Stomach (tissue), 9 donors: Measurements from ENCODE around the gene TGM4. TPM values are rescaled to one million over a fixed set of nuclear protein-coding genes. Genes with fewer than 3 reads are reported as not detected.

Source experiments
- DNase-seq, 2 donors: peaks; one replicate each; pipeline versions ENCODE4 v3.0.0 to v3.0.0-alpha.2; 2013 to 2019
- H3K27ac ChIP-seq, 5 donors: fragments of 200-600 bp in 4 of 5; sonication (generic) in 4 of 5; one replicate each; pipeline ENCODE4 v1.5.1; 2013 to 2019; ENCODE audit warnings: mild to moderate bottlenecking in 1 of 5, moderate library complexity in 1 of 5
- H3K27me3 ChIP-seq, 3 donors: fragments of 200-600 bp; sonication (generic); one replicate each; pipeline ENCODE4 v1.5.1; 2017 to 2019; ENCODE audit warnings: mixed run types in 1 of 3
- H3K36me3 ChIP-seq, 4 donors: fragments of 200-600 bp; sonication (generic); 1 replicate in 3 of 4; 2 replicates in 1 of 4; pipeline ENCODE4 v1.5.1; 2016 to 2019
- H3K4me1 ChIP-seq, 4 donors: fragments of 200-600 bp; sonication (generic); one replicate each; pipeline ENCODE4 v1.5.1; 2016 to 2019
- H3K4me3 ChIP-seq, 4 donors: fragments of 200-600 bp; sonication (generic) in 3 of 4; one replicate each; pipeline ENCODE4 v1.5.1; 2016 to 2019; ENCODE audit warnings: mild to moderate bottlenecking in 1 of 4
- H3K9me3 ChIP-seq, 4 donors: fragments of 200-600 bp; sonication (generic); one replicate each; pipeline ENCODE4 v1.5.1; 2016 to 2019
- EP300 ChIP-seq: sonication (generic); formaldehyde crosslinking; IDR thresholded peaks from one replicate; pipeline ENCODE4 v1.6.1; 2017; ENCODE audit warnings: antibody characterized with exemption
- POLR2A ChIP-seq, 4 donors: fragments of 450-650 bp; IDR thresholded peaks; one replicate each; pipeline ENCODE4 v1.6.1; 2016; ENCODE audit warnings: antibody characterized with exemption in 4 of 4, control low read depth in 2 of 4, mild to moderate bottlenecking in 1 of 4, moderate library complexity in 1 of 4
- POLR2AphosphoS5 ChIP-seq, 3 donors: sonication (generic); formaldehyde crosslinking; IDR thresholded peaks; one replicate each; pipeline ENCODE4 v1.6.1; 2016; ENCODE audit warnings: antibody characterized with exemption in 3 of 3
- WGBS, 5 donors: extraction: QIAGEN DNeasy Blood & Tissue Kit in 3 of 5; methylation state at CpG; one replicate each; pipeline versions ENCODE4 v1.1.5 to v1.1.7; 2013 to 2018; 5-methylcytosine and 5-hydroxymethylcytosine counted together
- intact Hi-C: fragments of 100-400 bp; cut with DNase I; formaldehyde crosslinking; loops from one replicate; pipeline ENCODE4 v1.15.1; 2023; ENCODE audit warnings: low total_unique reads
- polyA plus RNA-seq, 3 donors: library from polyadenylated mRNA; stranded (reverse); fragments of 200-250 nt; gene quantifications; one replicate each; pipeline ENCODE4 v1.2.3, GENCODE V29; 2013
- total RNA-seq, 5 donors: library from RNA; depleted of rRNA; stranded (reverse); fragments of >200 nt; gene quantifications; one replicate each; pipeline versions ENCODE4 v1.1.0 to v1.2.3, GENCODE V29; 2014 to 2016
- TF ChIP-seq, protein P1 (sequence below), 7 experiments: fragments of 450-650 bp in 4 of 7; fragments of 200-600 bp in 3 of 7; sonication (generic) in 3 of 7; IDR thresholded peaks; one replicate each; pipeline ENCODE4 v1.5.1; 2016 to 2019; ENCODE audit warnings: antibody characterized with exemption in 7 of 7, control low read depth in 2 of 7, mild to moderate bottlenecking in 1 of 7
- donor health status: healthy with polysubstance abuse.
- donor health status: Bipolar disorder and iron deficiency.
- donor health status: healthy.

TGM4 gene
- total and polyA plus RNA-seq, 8 donors = not detected

DNA sequence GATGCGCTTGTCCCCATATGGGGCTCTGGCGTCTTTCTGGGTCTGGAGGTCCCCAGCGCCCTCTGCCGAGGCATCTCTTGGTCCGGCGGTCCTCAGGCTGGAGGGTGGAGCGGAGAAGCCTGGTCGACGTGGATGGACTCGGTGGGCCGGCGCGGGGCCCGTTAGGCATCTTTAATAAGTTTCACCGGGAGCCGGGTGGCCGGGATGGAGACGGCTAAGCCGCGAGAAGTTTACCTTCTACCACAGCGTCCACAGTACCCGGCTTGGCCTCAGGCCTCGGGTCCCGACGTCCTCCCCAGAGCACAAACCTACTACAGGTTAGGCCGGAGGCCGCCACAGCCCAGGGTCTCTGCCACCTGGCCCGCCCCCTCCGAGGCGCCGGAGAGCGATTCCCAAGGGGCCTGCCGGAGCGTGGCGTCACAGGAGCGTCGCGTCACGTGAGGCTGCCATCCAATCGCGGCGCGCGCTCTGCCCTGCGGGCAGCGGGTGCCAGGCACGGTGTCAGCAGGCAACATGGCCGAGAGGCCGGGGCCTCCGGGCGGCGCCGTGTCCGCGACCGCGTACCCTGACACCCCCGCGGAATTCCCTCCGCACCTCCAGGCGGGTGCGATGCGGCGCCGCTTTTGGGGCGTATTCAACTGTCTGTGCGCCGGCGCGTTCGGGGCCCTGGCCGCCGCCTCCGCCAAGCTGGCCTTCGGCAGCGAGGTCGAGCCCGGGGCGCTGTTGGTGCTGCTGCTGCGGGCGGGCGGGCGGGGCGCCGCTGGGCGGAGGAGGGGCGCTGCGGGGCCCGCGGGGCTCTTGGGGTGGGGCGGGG is 12.8 kb upstream of the TGM4 start, which contains the start of gene TMEM42:
TMEM42 (plus strand) TSS at position 501 of the 814 bp plus-strand sequence; CDS start at position 514, 13 bp downstream.
- intact Hi-C loops = no loop called here
- 1 to 4% (median 2%) methylated on average over 36 to 91 of the region's 91 CpGs for WGBS, 5 donors

DNA sequence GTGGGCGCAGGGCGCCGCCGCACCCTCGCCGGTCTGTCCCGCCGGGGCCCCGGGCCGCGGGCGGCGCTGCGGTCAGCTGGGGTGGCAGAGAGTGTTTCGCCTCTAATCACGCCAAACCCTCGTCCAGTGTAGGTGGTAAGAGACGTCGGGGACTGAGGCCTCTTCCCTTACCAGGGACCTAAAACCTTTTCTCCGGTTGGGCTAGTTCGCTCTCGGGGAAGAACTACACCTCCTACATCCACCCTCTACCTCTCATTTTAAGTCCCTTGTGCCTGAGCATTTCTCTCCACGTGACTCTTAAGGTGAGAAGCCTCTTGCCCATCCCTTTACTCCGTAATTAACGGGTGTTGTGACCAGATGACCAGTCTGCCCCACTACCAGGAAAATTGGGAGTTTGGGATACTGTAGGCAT is 12.2 kb upstream of the TGM4 start:
- H3K27ac ChIP-seq = peak overlapping the region; percentile 91 to 97 (median 94)
- peak overlapping the region; percentile 57 to 78 (median 68) for H3K4me3 ChIP-seq
- H3K36me3 ChIP-seq = peaks cover 0 to 18% (median 5%) of the 10 kb centered on the region in 4 donors
- no peak for DNase-seq
- H3K27me3 ChIP-seq = no peaks in the 10 kb centered on the region
- 0 to 4% (median 0%) methylated on average over 11 to 25 of the region's 25 CpGs for WGBS, 5 donors
- H3K9me3 ChIP-seq = peaks cover 0 to 1% (median under 1%) of the 10 kb centered on the region in 4 donors
- H3K4me1 ChIP-seq = peaks cover 8 to 40% (median 22%) of the 10 kb centered on the region in 4 donors
- TF ChIP-seq, protein P1, sequence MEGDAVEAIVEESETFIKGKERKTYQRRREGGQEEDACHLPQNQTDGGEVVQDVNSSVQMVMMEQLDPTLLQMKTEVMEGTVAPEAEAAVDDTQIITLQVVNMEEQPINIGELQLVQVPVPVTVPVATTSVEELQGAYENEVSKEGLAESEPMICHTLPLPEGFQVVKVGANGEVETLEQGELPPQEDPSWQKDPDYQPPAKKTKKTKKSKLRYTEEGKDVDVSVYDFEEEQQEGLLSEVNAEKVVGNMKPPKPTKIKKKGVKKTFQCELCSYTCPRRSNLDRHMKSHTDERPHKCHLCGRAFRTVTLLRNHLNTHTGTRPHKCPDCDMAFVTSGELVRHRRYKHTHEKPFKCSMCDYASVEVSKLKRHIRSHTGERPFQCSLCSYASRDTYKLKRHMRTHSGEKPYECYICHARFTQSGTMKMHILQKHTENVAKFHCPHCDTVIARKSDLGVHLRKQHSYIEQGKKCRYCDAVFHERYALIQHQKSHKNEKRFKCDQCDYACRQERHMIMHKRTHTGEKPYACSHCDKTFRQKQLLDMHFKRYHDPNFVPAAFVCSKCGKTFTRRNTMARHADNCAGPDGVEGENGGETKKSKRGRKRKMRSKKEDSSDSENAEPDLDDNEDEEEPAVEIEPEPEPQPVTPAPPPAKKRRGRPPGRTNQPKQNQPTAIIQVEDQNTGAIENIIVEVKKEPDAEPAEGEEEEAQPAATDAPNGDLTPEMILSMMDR (IDR thresholded peaks at IDR 0.05) = no peak
- TF ChIP-seq POLR2AphosphoS5 (IDR thresholded peaks at IDR 0.05) = no peak
- no peak for TF ChIP-seq POLR2A (IDR thresholded peaks at IDR 0.05)
- no peak for TF ChIP-seq EP300
- intact Hi-C loops = no loop called here

More for the DNA sequence above, 12.8 kb upstream of the TGM4 start, which contains the start of gene TMEM42:
- Histone ChIP-seq H3K36me3 (peaks cover 0 to 17% (median 5%) of the 10 kb centered on the region in 4 donors), H3K27me3 (no peaks in the 10 kb centered on the region), H3K27ac (peak within 1 kb of the TSS; percentile 91 to 97 (median 94)), H3K9me3 (peaks cover 0 to 8% (median 3%) of the 10 kb centered on the region in 4 donors), H3K4me3 (peak within 1 kb of the TSS; percentile 57 to 78 (median 68)), H3K4me1 (peaks cover 8 to 34% (median 22%) of the 10 kb centered on the region in 4 donors)
- TF ChIP-seq POLR2A (IDR thresholded peaks at IDR 0.05) (peak in 1 of 4 donors; percentile 65), POLR2AphosphoS5 (IDR thresholded peaks at IDR 0.05) (peak; percentile 88 to 93 (median 93)), EP300 (no peak)
- TF ChIP-seq, protein P1 (IDR thresholded peaks at IDR 0.05) = no peak
- peak; percentile 91 to 98 for DNase-seq

DNA sequence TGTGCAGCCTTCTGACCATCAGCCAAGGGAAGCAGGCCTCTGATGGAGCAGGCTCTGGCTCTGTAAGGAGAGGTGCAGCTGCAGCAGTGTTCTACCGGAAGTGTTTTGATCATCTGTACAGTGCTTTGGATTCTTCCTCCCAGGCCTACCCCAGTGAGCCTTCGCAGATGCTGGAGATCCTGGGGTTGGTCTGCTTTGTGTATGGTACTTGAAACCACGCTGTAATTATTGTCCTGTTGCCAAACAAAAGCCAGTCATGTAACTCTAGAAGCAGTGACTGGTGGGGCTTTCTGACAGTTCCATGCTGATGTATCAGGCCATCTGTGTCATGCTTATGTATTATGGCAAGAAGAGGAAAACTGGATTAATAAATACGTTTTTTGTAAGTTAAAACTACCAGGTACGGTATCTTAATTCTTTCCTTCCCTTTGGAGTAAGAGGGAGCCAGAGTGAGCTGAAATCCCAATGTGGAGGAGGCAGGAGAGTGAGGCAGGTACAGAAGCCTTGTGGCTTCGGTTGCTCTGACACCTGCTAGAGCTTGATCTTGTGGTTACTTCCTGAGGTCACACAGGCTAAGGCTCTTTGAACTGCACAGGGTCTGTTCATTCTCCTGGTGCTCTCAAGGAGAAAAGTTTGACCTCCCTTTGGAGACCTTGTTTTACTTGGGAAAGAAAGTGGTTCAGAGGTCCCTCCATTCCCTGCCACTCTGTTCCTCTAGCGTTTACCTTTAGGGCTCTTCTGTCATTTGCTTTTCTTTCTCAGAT is 9.0 kb upstream of the TGM4 start:
- WGBS, 5 donors = 84 to 92% (median 87%) methylated on average over 6 to 7 of the region's 7 CpGs
- Histone ChIP-seq H3K4me1 (peaks cover 8 to 48% (median 26%) of the 10 kb centered on the region in 4 donors), H3K27me3 (no peaks in the 10 kb centered on the region), H3K36me3 (peaks cover 0 to 18% (median 5%) of the 10 kb centered on the region in 4 donors), H3K4me3 (no peak overlapping the region), H3K9me3 (no peaks in the 10 kb centered on the region), H3K27ac (no peak overlapping the region)
- TF ChIP-seq POLR2A (IDR thresholded peaks at IDR 0.05) (no peak), POLR2AphosphoS5 (IDR thresholded peaks at IDR 0.05) (no peak), EP300 (no peak)
- TF ChIP-seq, protein P1 (IDR thresholded peaks at IDR 0.05) = no peak
- no peak for DNase-seq
- intact Hi-C loops = no loop called here
